Lower leg skin (tissue), 3 donors: ENCODE data around the gene EGFL8.

Experiments
- CTCF ChIP-seq, 3 donors: fragments of 450-650 bp; IDR thresholded peaks; one replicate each; pipeline ENCODE4 v1.5.1; 2016; ENCODE audit warnings: antibody characterized with exemption in 3 of 3, mild to moderate bottlenecking in 3 of 3, moderate library complexity in 2 of 3
- POLR2A ChIP-seq, 2 donors: fragments of 450-650 bp; IDR thresholded peaks; one replicate each; pipeline ENCODE4 v1.6.1; 2016 to 2017; ENCODE audit warnings: antibody characterized with exemption in 2 of 2, mild to moderate bottlenecking in 1 of 2, moderate library complexity in 1 of 2

DNA sequence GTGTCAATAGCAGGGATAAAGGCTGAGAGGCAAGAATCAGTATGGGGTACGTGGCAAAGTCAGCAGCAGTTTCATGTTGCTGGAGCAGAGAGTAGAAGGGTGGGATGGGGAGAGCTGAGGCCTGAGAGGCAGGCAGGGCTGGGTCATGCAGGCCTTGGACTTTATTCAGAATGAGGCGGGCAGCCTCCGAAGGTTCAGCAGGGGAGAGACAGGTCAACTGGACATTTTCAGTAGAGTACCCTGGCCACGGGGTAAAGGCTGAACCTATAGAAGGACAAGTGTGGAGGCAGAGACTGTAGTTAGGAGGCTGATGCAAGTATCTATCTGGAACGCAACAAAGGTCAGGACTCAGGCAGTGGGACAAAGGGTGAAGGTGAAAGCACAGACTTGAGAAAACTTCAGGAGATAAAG is 45.8 kb downstream of the EGFL8 start:
- TF ChIP-seq POLR2A (IDR thresholded peaks at IDR 0.05) (no peak), CTCF (IDR thresholded peaks at IDR 0.05) (no peak)
